GM12801 (cell line): ENCODE measurements around the gene MGRN1.
A peak's percentile ranks its signal among the peaks of the same experiment; 100 is the strongest.

Source experiments
- CTCF ChIP-seq: IDR thresholded peaks from one replicate; pipeline ENCODE4 v1.5.1; 2011; ENCODE audit warnings: control low read depth; ENCODE audit not compliant: insufficient read length; ENCODE audit errors: extremely low read depth

Gene MGRN1

GRCh38 chr16:4624015-4624826, at the start of gene MGRN1:
TSS of gene MGRN1 (plus strand) at chr16:4624826. CDS start at chr16:4624961, 135 bp downstream.
- TF ChIP-seq CTCF, result peak; percentile 12

- TF ChIP-seq CTCF, result no peak
These were observed 49.5 kb upstream of the MGRN1 start for GRCh38 chr16:4574919-4575705.

DNA sequence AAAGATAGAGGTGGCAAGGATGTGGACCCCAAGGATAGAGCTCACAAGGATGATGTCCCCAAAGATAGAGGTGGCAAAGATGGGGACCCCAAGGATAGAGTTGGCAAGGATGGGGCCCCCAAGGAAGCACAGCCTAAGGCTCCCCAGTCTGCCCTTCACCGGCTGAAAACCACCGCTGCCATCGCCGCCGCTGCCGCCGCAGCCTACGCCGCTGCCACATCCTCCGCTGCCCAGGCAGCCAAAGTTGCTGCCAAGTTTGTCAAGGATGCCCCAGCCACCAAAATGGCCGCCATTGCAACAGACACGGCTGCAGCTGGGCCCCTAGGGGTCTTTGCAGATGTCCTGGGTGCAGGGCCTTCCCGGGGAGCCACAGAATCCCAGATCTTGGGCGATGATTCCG, 48.6 kb upstream of the MGRN1 start:
- TF ChIP-seq CTCF, result no peak

GRCh38 chr16:4578961-4579530, 45.6 kb upstream of the MGRN1 start:
- no peak for TF ChIP-seq CTCF

- no peak for TF ChIP-seq CTCF
These were observed 44.4 kb upstream of the MGRN1 start for GRCh38 chr16:4580250-4580649.

DNA sequence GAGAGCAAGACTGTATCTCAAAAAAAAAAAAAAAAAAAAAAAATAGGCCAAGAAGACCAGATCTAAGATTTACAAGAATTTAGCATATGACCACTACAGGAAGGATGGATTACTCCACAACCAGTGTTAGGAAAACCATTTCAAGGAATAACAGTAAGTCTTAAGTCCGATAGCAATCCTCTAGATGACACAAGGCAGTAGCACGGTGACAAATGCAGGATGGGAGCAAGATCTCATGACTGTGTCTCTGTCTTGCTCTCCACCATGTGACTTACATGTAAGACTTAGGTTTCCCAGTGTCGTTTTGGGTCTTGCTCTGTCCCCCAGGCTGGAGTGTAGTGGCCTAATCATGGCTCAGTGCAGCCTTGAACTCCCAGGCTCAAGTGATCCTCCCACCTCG, 40.7 kb upstream of the MGRN1 start:
- TF ChIP-seq CTCF, result no peak

- no peak for TF ChIP-seq CTCF
These were observed 38.3 kb upstream of the MGRN1 start for GRCh38 chr16:4586291-4586690.
